ENCODE results near the gene RABAC1. TPM values are rescaled to one million over a fixed set of nuclear protein-coding genes. Genes with fewer than 3 reads are reported as not detected.
"Not testable (repeated sequence)": the region's sequence is repeated elsewhere in the genome, so short reads cannot be mapped to it uniquely, and the experiment has no call there.

The RABAC1 gene
- total RNA-seq, 3 donors from 2014 or later (not counting 1 experiment from before 2014, with no cell fraction given), result 76.8 to 100.0 (median 78.4) TPM

- Histone ChIP-seq H3K36me3 (ENCODE audit: control insufficient read depth, insufficient read depth, low read length) (no peaks in the 10 kb centered on the region), H3K4me3 (ENCODE audit: low read length) (no peak overlapping the region), H3K27ac (ENCODE audit: low read length) (no peak overlapping the region), H3K9me3 (ENCODE audit: control insufficient read depth, insufficient read depth, low read length) (no peaks in the 10 kb centered on the region), H3K4me1 (ENCODE audit: control insufficient read depth, insufficient read depth, low read length) (peaks cover 44% of the 10 kb centered on the region), H3K27me3 (ENCODE audit: control insufficient read depth, insufficient read depth, low read length) (peaks cover 54% of the 10 kb centered on the region)
- ATAC-seq, result peak in 1 of 3 donors; percentile 19
- no peaks in the 10 kb centered on the region for H3K9me3 Mint-ChIP-seq
- DNase-seq, result no peak
- intact Hi-C loops (cut with micrococcal nuclease), result no loop called here
- H3K36me3 Mint-ChIP-seq, result no peaks in the 10 kb centered on the region
- peaks cover 7 to 28% of the 10 kb centered on the region in 2 donors for H3K27me3 Mint-ChIP-seq (ENCODE audit: low read depth in 2 of 2)
- 72% methylated on average over 12 of the region's 12 CpGs for WGBS (ENCODE audit: insufficient coverage)
- no peak overlapping the region for H3K4me3 Mint-ChIP-seq
- no peak overlapping the region for H3K27ac Mint-ChIP-seq
- no peak for TF ChIP-seq CTCF (IDR thresholded peaks at IDR 0.05)
- H3K4me1 Mint-ChIP-seq, result peaks cover 10 to 16% of the 10 kb centered on the region in 2 donors
Measured at GRCh38 chr19:41917676-41918075, 41.4 kb downstream of the RABAC1 start.

DNA sequence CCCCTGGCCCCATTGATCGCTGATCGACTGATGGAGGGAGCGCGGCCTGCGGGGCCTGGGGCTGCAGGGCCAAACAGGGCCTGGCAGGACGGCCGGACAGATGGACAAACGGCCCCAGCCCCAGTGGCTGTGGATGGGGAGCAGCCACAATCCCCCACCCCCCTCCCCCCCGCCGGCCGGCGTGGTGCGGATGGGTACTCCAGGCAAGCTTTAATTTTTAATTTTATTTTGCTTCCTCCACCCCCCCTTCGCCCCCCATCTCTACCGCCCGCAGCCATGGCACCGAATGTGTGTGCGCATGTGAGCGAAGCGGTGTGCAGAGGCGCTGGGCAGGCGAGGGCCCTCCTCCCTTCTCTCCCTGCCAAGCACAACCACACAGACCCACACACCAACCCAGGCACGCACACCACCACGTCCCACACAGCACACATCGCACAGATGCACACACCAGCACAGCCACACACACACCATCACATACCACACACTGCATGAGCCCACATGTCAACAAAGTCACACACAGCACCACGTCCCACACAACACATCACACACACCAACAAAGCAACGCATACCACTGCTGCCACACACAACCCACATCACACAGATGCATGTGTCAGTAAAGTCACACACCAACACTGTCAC, 43.2 kb downstream of the RABAC1 start:
- ATAC-seq, result peak; percentile 15 to 30 (median 15)
- Histone ChIP-seq H3K4me1 (ENCODE audit: control insufficient read depth, insufficient read depth, low read length) (peaks cover 51% of the 10 kb centered on the region), H3K36me3 (ENCODE audit: control insufficient read depth, insufficient read depth, low read length) (no peaks in the 10 kb centered on the region), H3K27me3 (ENCODE audit: control insufficient read depth, insufficient read depth, low read length) (peaks cover 47% of the 10 kb centered on the region), H3K4me3 (ENCODE audit: low read length) (no peak overlapping the region), H3K27ac (ENCODE audit: low read length) (no peak overlapping the region), H3K9me3 (ENCODE audit: control insufficient read depth, insufficient read depth, low read length) (no peaks in the 10 kb centered on the region)
- no peak for TF ChIP-seq CTCF (IDR thresholded peaks at IDR 0.05)
- Mint-ChIP-seq H3K9me3 (no peaks in the 10 kb centered on the region), H3K27me3 (ENCODE audit: low read depth in 2 of 2) (peaks cover 0 to 21% of the 10 kb centered on the region in 2 donors), H3K4me1 (peaks cover 1 to 17% of the 10 kb centered on the region in 2 donors), H3K36me3 (no peaks in the 10 kb centered on the region), H3K27ac (no peak overlapping the region), H3K4me3 (no peak overlapping the region)
- WGBS (ENCODE audit: insufficient coverage), result 26% methylated on average over 23 of the region's 27 CpGs
- intact Hi-C loops (cut with micrococcal nuclease), result no loop called here
- DNase-seq, result peak in 1 of 2 donors; percentile 52

- no peak for TF ChIP-seq CTCF (IDR thresholded peaks at IDR 0.05)
- intact Hi-C loops (cut with micrococcal nuclease), result no loop called here
- Mint-ChIP-seq H3K36me3 (no peaks in the 10 kb centered on the region), H3K4me1 (peaks cover 0 to 24% of the 10 kb centered on the region in 2 donors), H3K9me3 (no peaks in the 10 kb centered on the region), H3K27me3 (ENCODE audit: low read depth in 2 of 2) (peaks cover 0 to 18% of the 10 kb centered on the region in 2 donors), H3K27ac (no peak overlapping the region), H3K4me3 (peak overlapping the region; percentile 32)
- Histone ChIP-seq H3K9me3 (ENCODE audit: control insufficient read depth, insufficient read depth, low read length) (no peaks in the 10 kb centered on the region), H3K27me3 (ENCODE audit: control insufficient read depth, insufficient read depth, low read length) (peaks cover 44% of the 10 kb centered on the region), H3K4me3 (ENCODE audit: low read length) (no peak overlapping the region), H3K4me1 (ENCODE audit: control insufficient read depth, insufficient read depth, low read length) (peaks cover 46% of the 10 kb centered on the region), H3K36me3 (ENCODE audit: control insufficient read depth, insufficient read depth, low read length) (no peaks in the 10 kb centered on the region), H3K27ac (ENCODE audit: low read length) (no peak overlapping the region)
- DNase-seq, result peak in 1 of 2 donors; percentile 55
- whole genome bisulfite sequencing (ENCODE audit: insufficient coverage), result 6% methylated on average over 34 of the region's 38 CpGs
- no peak for ATAC-seq
Measured at GRCh38 chr19:41915021-41915775, 43.9 kb downstream of the RABAC1 start.

DNA sequence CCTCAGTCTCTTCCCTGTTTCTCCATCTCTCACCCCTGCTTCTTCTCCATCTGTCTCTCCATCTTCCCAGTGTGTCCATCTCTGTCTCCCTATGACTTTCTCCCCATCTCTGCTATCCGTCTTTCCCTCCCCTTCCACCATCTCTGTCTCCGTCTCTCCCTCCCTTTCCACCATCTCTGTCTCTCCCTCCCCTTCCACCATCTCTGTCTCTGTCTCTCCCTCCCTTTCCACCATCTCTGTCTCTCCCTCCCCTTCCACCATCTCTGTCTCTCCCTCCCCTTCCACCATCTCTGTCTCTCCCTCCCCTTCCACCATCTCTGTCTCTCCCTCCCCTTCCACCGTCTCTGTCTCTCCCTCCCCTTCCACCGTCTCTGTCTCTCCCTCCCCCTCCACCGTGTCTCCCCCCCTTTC, 44.7 kb downstream of the RABAC1 start:
- Histone ChIP-seq H3K4me1 (ENCODE audit: control insufficient read depth, insufficient read depth, low read length) (peaks cover 46% of the 10 kb centered on the region), H3K27me3 (ENCODE audit: control insufficient read depth, insufficient read depth, low read length) (peaks cover 42% of the 10 kb centered on the region)
- Mint-ChIP-seq H3K4me3 (peak overlapping the region; percentile 75), H3K27me3 (ENCODE audit: low read depth in 2 of 2) (peaks cover 0 to 18% of the 10 kb centered on the region in 2 donors), H3K4me1 (peaks cover 2 to 26% of the 10 kb centered on the region in 2 donors)
- H3K27ac ChIP-seq (ENCODE audit: low read length); DNase-seq; H3K4me3 ChIP-seq (ENCODE audit: low read length); H3K9me3 Mint-ChIP-seq; H3K9me3 ChIP-seq (ENCODE audit: control insufficient read depth, insufficient read depth, low read length); ATAC-seq; H3K36me3 ChIP-seq (ENCODE audit: control insufficient read depth, insufficient read depth, low read length); H3K36me3 Mint-ChIP-seq; intact Hi-C loops (cut with micrococcal nuclease); H3K27ac Mint-ChIP-seq: not testable (repeated sequence)
- WGBS (ENCODE audit: insufficient coverage), result 22% methylated on average over 1 of the region's 5 CpGs
